MM.1S (cell line): Measurements from ENCODE around the gene YLPM1.

ENCODE experiments used
- DNase-seq: peaks from one replicate; pipeline ENCODE4 v3.0.0-alpha.2; 2015
- H2AFZ ChIP-seq: fragments of 300-600 bp; sonication (generic); 2 replicates; pipeline ENCODE4 v1.6.0; 2016; ENCODE audit warnings: antibody characterized with exemption, low read length
- H3F3A ChIP-seq: fragments of 300-600 bp; sonication (generic); 2 replicates; pipeline ENCODE4 v1.6.1; 2016; ENCODE audit warnings: mild to moderate bottlenecking, antibody characterized with exemption, low read length, moderate library complexity, mixed read lengths; ENCODE audit not compliant: insufficient read depth
- H3K27ac ChIP-seq: fragments of 300-600 bp; sonication (generic); 2 replicates; pipeline ENCODE4 v1.5.1; 2016; ENCODE audit warnings: mild to moderate bottlenecking, low read length
- H3K27me3 ChIP-seq: fragments of 300-600 bp; sonication (generic); replicated peaks from 2 replicates; pipeline ENCODE4 v1.6.0; 2016; ENCODE audit warnings: low read length; ENCODE audit not compliant: insufficient read depth
- H3K36me3 ChIP-seq: fragments of 300-600 bp; sonication (generic); replicated peaks from 2 replicates; pipeline ENCODE4 v1.6.1; 2016; ENCODE audit warnings: mild to moderate bottlenecking, low read length, mixed read lengths; ENCODE audit not compliant: insufficient read depth
- H3K4me1 ChIP-seq: fragments of 300-600 bp; sonication (generic); 2 replicates; pipeline ENCODE4 v1.6.1; 2016; ENCODE audit warnings: low read length, mixed read lengths
- H3K4me2 ChIP-seq: fragments of 300-600 bp; sonication (generic); 2 replicates; pipeline ENCODE4 v1.6.0; 2016; ENCODE audit warnings: low read depth, low read length
- H3K4me3 ChIP-seq: fragments of 300-600 bp; sonication (generic); 2 replicates; pipeline ENCODE4 v1.5.1; 2016; ENCODE audit warnings: low read length, mixed read lengths
- H3K79me2 ChIP-seq: fragments of 300-600 bp; sonication (generic); 2 replicates; pipeline ENCODE4 v1.6.1; 2016; ENCODE audit warnings: mixed run types, low read length, mixed read lengths
- H3K9ac ChIP-seq: fragments of 300-600 bp; sonication (generic); 2 replicates; pipeline ENCODE4 v1.6.1; 2016; ENCODE audit warnings: low read length, mixed read lengths
- H3K9me2 ChIP-seq: fragments of 300-600 bp; sonication (generic); replicated peaks from 2 replicates; pipeline ENCODE4 v1.6.1; 2016; ENCODE audit warnings: mild to moderate bottlenecking, low read length, mixed read lengths; ENCODE audit not compliant: insufficient read depth
- H3K9me3 ChIP-seq: fragments of 300-600 bp; sonication (generic); replicated peaks from 2 replicates; pipeline ENCODE4 v1.6.1; 2016; ENCODE audit warnings: mild to moderate bottlenecking, low read length, mixed read lengths; ENCODE audit not compliant: insufficient read depth
- H4K20me1 ChIP-seq: fragments of 300-600 bp; sonication (generic); 2 replicates; pipeline ENCODE4 v1.6.1; 2016; ENCODE audit warnings: mild to moderate bottlenecking, low read length, moderate library complexity, mixed read lengths; ENCODE audit not compliant: insufficient read depth
- CTCF ChIP-seq: fragments of 300-600 bp; sonication (generic); IDR thresholded peaks from 2 replicates; pipeline ENCODE4 v1.5.1; 2016; ENCODE audit warnings: antibody characterized with exemption, low read length, mixed read lengths
- EZH2 ChIP-seq: fragments of 300-600 bp; sonication (generic); optimal IDR thresholded peaks from 2 replicates; pipeline ENCODE3; 2017; ENCODE audit warnings: low read depth, mild to moderate bottlenecking, antibody characterized with exemption, low read length, mixed read lengths
- EZH2phosphoT487 ChIP-seq: fragments of 300-600 bp; sonication (generic); IDR thresholded peaks from 2 replicates; pipeline ENCODE4 v1.6.1; 2018; ENCODE audit warnings: antibody characterized with exemption, low read length

The YLPM1 gene

GRCh38 chr14:74816124-74816523 is 53.0 kb downstream of the YLPM1 start:
- Histone ChIP-seq H3K36me3 (no peaks in the 10 kb centered on the region), H3K9me2 (no peaks in the 10 kb centered on the region), H3K4me2 (no peak overlapping the region), H3K9me3 (no peaks in the 10 kb centered on the region), H3K79me2 (no peaks in the 10 kb centered on the region), H3K9ac (no peak overlapping the region), H3K4me1 (no peaks in the 10 kb centered on the region), H3K4me3 (no peak overlapping the region), H3K27me3 (no peaks in the 10 kb centered on the region), H3K27ac (no peak overlapping the region), H3F3A (no peaks in the 10 kb centered on the region), H4K20me1 (no peaks in the 10 kb centered on the region), H2AFZ (no peak overlapping the region)
- TF ChIP-seq EZH2phosphoT487, result no peak
- no peak for DNase-seq

- H3K9ac ChIP-seq, result no peak overlapping the region
- no peaks in the 10 kb centered on the region for H3K9me2 ChIP-seq
- H3K4me1 ChIP-seq, result no peaks in the 10 kb centered on the region
- H4K20me1 ChIP-seq, result no peaks in the 10 kb centered on the region
- no peaks in the 10 kb centered on the region for H3K9me3 ChIP-seq
- H3F3A ChIP-seq, result no peaks in the 10 kb centered on the region
- no peak overlapping the region for H3K27ac ChIP-seq
- H3K36me3 ChIP-seq, result no peaks in the 10 kb centered on the region
- TF ChIP-seq CTCF, result no peak
- TF ChIP-seq EZH2, result no peak
- TF ChIP-seq EZH2phosphoT487, result no peak
- H2AFZ ChIP-seq, result no peak overlapping the region
- DNase-seq, result no peak
- no peak overlapping the region for H3K4me3 ChIP-seq
- no peaks in the 10 kb centered on the region for H3K27me3 ChIP-seq
- H3K79me2 ChIP-seq, result no peaks in the 10 kb centered on the region
- no peak overlapping the region for H3K4me2 ChIP-seq
Measured at GRCh38 chr14:74820288-74820687, 57.2 kb downstream of the YLPM1 start.

GRCh38 chr14:74821267-74821915 is 58.3 kb downstream of the YLPM1 start:
- H3K9me3 ChIP-seq, result no peaks in the 10 kb centered on the region
- H3K27me3 ChIP-seq, result no peaks in the 10 kb centered on the region
- DNase-seq, result no peak
- no peaks in the 10 kb centered on the region for H3F3A ChIP-seq
- no peaks in the 10 kb centered on the region for H3K4me1 ChIP-seq
- H3K4me2 ChIP-seq, result no peak overlapping the region
- no peak for TF ChIP-seq EZH2
- no peak for TF ChIP-seq CTCF
- no peak for TF ChIP-seq EZH2phosphoT487
- no peak overlapping the region for H2AFZ ChIP-seq
- no peaks in the 10 kb centered on the region for H3K79me2 ChIP-seq
- H3K9ac ChIP-seq, result no peak overlapping the region
- no peak overlapping the region for H3K4me3 ChIP-seq
- no peak overlapping the region for H3K27ac ChIP-seq
- no peaks in the 10 kb centered on the region for H4K20me1 ChIP-seq
- no peaks in the 10 kb centered on the region for H3K9me2 ChIP-seq
- no peaks in the 10 kb centered on the region for H3K36me3 ChIP-seq

- no peaks in the 10 kb centered on the region for H3K9me2 ChIP-seq
- no peak overlapping the region for H3K4me2 ChIP-seq
- no peaks in the 10 kb centered on the region for H3K27me3 ChIP-seq
- no peaks in the 10 kb centered on the region for H3K4me1 ChIP-seq
- H3K9me3 ChIP-seq, result no peaks in the 10 kb centered on the region
- no peaks in the 10 kb centered on the region for H3K79me2 ChIP-seq
- DNase-seq, result no peak
- H2AFZ ChIP-seq, result no peak overlapping the region
- no peak overlapping the region for H3K4me3 ChIP-seq
- H3K27ac ChIP-seq, result no peak overlapping the region
- no peaks in the 10 kb centered on the region for H3F3A ChIP-seq
- no peak for TF ChIP-seq CTCF
- TF ChIP-seq EZH2, result no peak
- no peak for TF ChIP-seq EZH2phosphoT487
- H3K36me3 ChIP-seq, result no peaks in the 10 kb centered on the region
- no peaks in the 10 kb centered on the region for H4K20me1 ChIP-seq
- no peak overlapping the region for H3K9ac ChIP-seq
Measured at GRCh38 chr14:74824997-74825396, 61.9 kb downstream of the YLPM1 start.
